CD4-positive, alpha-beta T cell treated with Interleukin-10 for 1 hour (primary cell): ENCODE results near the gene ANKRD13C.

Source experiments
- DNase-seq: peaks from one replicate; pipeline ENCODE4 v3.0.0-alpha.2; 2020

ANKRD13C gene

DNA sequence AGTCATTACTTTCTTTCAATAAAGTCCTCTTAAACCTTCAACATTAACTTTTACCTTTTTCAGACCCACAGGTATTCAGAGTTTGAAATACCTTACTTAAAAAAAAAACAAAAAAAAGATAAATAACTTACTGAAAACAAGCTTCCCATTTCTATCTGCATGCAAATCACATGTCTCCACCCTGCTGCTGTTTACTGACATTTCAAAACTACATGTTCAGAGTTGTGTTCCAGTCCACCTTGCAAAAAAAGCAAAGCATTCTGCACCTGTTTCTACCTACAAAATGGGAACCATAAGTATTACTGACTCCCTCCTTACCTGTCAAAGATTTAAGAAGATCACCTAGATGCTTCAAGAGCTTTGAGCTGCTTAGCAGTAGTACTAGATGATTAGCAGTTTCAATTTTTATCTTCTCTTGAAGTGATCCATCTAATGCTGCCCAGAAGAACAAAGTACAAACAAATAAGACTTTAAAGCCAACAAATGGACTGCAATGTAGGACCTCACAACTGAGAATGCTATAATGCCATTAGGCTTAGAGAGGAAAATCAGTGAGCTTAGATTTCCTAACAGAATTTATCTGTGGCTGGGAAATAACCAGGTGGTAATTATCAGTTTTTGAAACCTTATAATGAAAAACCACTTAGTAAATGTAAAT is 61.2 kb downstream of the ANKRD13C start:
- DNase-seq, result no peak

GRCh38 chr1:70290218-70290617 is 64.3 kb downstream of the ANKRD13C start:
- DNase-seq, result no peak

- no peak for DNase-seq
Measured at GRCh38 chr1:70288166-70288565, 66.4 kb downstream of the ANKRD13C start.

GRCh38 chr1:70286453-70286852 is 68.1 kb downstream of the ANKRD13C start:
- no peak for DNase-seq

DNA sequence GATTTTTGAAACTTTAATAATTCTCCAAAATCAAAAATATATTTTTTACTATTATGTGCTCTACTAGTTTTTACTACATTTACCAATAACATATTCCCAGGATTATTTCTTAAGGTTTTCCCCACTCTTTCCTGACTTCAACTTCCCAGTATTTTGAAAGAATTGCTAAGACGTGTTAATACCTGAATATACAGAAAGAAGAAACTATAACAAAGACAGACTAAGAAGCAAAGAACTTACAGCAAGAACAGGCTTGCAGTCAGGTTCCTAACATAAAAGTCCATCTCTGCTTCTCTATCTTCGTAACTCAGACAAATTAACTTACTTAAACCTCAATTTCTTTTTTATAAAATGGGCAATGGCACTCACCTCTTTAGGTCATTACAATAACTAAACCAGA is 70.2 kb downstream of the ANKRD13C start:
- no peak for DNase-seq

GRCh38 chr1:70278710-70279109 is 75.8 kb downstream of the ANKRD13C start:
- no peak for DNase-seq

DNA sequence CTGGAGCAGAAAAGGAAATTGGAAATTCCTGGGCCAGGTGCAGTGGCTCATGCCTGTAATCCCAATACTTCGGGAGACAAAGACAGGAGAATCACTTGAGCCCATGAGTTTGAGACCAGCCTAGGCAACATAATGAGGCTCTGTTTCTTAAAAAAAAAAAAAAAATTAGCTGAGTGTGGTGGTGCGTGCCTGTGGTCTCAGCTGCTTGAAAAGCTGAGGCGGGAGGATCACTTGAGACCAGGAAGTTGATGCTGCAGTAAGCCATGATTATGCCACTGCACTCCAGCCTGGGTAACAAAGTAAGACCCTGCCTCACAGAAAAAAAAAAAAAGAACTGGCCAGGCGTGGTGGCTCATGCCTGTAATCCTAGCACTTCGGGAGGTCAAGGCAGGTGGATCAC is 76.6 kb downstream of the ANKRD13C start:
- no peak for DNase-seq

DNA sequence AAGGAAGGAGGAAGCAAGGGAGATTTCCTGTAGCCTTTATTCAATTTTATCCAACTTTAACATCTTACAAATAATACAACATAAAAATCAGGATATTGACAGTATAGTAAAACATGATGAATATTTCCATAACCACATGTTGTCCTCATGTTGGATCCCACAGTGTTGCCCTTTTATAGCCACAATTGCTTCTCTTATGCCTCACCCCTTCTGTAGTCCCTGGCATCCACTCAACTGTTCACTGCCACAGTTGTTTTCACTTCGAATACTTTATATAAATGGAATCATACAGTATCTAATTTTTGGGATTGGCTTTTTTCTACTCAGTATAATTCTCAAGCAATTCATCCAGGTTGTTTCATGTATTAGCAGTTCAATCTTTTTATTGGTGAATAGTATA is 88.6 kb downstream of the ANKRD13C start:
- no peak for DNase-seq

- DNase-seq, result no peak
Measured at GRCh38 chr1:70264839-70265238, 89.7 kb downstream of the ANKRD13C start.

- no peak for DNase-seq
Measured at GRCh38 chr1:70256664-70257063, 97.9 kb downstream of the ANKRD13C start.

DNA sequence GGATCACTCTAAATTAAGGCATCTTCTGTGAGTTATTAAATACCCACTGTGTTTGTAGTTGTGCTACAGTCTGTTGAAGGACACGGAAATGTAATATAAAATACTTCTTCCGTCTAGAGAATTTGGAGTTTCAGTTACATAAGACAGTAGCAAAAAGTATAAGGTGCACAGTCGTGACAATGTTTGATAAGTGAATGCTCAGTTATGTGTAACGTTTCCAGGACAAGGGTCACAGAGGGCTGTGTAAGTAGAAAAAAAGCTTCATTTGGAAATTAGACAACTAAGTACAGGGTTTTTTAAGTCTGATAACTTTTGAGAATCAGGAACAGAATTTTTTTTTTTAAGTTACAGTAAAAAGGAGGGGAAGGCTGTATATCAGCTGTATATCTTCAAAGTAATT is 105.8 kb downstream of the ANKRD13C start:
- no peak for DNase-seq

DNA sequence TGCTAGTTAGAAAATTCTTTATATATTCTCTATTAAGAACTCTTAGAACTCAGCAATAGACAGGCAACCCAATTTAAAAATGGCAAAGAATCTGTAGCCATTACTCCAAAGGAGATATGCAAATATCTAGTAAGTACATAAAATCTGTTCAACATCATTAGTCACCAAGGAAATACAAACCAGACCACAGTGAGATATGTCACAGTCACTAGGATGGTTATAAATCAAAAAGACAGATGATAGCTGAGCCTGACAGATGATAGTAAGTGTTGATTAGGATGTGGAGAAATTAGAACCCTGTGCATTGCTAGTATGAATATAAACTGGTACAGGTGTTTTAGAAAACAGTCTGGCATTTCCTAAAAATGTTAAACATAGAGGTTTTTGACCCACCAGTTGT is 106.8 kb downstream of the ANKRD13C start:
- no peak for DNase-seq

DNA sequence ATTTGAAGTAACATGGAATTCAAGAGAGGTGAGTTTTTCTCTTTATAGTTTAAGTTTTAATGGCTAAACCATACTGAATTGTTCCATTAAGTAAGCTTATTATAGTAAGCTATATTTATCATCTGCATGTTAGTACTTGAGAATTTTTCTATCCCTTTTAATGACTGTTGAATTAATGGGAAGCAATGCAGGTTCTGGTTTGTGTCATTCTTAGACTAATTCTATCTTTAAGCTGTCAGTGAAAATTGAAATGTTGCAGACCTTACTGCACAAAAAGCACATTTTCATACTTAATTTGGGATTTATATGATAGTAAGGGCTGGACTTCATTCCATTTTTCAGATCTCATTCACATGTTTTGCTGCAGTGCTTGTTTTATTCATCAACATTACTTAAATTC is 107.4 kb downstream of the ANKRD13C start:
- no peak for DNase-seq

DNA sequence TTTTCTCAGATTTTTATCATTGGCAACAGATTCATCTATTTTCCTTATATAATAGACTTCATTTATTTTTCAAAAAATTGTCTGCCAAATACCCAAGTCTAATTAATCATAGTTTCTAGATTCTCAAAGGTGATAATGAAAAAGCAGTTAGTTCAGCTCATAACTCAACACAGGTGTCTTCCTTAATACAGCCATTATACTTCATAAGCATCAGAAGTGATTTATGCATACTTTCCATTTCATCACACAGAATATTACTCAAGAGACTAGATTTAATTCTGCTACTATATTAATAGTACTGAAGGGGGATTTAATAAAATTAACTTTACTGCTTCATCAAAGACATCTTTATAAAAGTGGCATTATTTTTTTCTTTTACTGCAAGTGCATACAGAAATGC is 114.6 kb downstream of the ANKRD13C start:
- DNase-seq, result no peak

DNA sequence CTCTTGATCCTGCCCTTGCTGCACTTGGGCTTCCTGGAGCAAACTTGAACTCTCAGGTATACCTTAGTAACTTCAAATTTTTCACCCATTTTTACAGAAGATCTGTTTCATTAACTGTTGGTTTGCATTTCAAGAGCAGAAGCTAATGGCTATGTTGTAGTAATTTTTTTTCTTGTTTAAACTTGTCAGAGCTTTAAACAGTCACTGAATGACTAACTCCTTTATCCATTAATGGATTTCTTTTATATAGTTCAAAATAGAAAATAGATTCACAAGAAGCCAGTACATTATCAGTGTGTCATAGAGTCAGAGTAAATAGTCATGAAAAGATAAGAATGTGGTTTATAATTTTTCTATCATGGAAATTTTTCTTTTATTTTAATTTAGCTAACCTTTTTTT is 119.8 kb downstream of the ANKRD13C start:
- no peak for DNase-seq

DNA sequence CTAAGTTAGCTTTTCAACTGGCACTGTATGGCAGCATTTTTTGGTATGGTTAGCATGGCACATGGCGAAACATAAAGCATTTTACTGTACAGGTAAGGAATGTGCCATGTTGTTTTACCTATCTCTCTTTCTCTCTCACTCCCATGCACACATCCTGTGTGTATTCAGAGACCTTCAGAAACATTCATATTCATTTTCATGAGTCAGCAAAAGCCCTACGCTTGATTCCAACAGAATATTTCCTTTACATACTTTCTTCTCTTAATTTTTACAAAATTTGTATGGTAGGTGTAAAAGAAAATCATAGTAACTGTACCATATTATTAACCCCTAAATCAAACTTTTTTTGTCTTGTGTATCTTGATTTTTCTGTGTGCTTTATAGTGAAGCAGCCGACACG is 123.0 kb downstream of the ANKRD13C start:
- no peak for DNase-seq

- DNase-seq, result no peak
Measured at GRCh38 chr1:70228670-70229069, 125.9 kb downstream of the ANKRD13C start.

GRCh38 chr1:70227439-70227838 is 127.1 kb downstream of the ANKRD13C start:
- DNase-seq, result peak; percentile 11

GRCh38 chr1:70224954-70225353 is 129.6 kb downstream of the ANKRD13C start:
- no peak for DNase-seq

DNA sequence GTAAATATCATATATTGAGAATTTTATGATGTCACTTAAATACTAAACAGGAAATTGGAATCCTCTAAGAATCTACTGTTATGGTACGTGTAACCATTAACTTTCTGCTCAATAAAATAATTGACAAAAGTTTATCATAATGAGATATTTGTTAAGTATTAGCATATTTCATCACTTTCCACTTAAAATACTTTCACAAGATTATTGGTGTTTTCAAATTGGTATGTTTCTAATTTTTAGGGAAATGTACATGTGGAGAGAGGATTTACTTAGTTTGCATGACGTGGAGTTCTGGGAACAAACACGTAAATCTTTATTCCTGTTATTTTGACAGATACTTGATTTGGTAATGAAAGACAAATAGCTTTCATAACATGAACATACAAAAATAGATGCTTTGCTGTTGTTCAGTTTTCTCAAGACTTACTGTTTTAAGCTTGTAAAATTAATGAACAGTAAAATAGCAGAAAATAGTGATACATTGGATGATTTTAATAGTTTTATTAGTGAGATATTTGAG is 131.7 kb downstream of the ANKRD13C start:
- no peak for DNase-seq

DNA sequence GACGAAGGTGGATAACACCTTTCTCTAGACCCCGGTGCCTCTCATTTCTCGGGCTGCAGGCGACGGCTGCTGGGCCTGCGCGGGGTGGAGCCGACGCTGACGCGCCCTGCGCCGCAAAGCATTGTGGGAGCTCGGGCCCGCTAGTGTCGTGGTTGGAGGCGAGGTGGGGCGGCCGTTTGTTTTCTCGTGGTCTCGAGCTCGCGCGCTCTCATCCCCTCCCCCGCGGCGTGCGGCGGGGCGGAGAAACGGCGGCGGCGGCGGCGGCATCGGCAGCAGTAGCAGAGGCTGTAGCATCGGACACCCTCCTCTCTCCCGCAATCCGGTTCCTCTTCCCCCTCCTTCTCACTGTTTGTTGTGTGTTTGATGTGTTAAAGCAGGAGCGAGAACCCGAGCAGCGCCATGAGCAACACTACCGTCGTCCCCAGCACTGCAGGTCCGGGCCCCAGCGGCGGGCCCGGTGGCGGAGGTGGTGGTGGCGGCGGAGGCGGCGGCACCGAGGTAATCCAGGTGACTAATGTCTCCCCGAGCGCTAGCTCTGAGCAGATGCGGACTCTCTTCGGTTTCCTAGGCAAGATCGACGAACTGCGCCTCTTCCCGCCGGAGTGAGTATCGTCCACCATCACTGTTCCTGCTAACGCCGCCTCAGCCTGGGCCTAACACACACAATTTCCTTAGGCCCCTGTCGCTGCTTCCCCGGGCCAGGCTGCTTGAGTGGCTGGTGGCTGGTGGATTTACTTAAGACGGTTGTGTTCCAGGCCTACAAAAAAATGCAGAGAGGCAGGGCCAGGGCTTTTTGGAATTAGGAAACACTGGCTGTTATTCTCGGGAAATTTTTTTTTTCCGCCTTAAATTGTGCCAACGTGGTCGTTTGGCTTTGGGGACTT is 133.0 kb downstream of the ANKRD13C start, which contains the start of gene SRSF11:
Gene SRSF11, plus strand, starts transcription at position 143 of the 884 bp plus-strand sequence. Its CDS starts 257 bp downstream, at position 400.
- peak; percentile 97 for DNase-seq

GRCh38 chr1:70220517-70221237 is 133.8 kb downstream of the ANKRD13C start:
- DNase-seq, result no peak

DNA sequence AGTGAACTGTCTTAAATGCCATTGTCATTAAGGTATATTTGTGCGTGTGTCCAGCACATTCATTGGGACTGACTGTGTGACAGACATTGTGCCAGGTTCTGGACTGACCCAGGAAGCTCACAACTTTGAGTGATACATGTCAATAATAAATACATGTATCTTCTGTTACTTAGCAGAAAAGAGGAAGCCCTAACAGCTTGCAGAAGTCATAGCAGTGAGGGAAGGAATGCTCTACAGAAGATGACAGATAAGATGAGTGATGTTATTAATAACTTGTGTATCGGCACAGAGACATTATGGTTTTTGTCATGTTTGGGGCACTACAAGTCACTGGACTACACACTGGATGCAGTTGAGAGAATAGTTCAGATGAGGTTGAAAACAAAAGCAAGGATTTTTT is 134.5 kb downstream of the ANKRD13C start:
- DNase-seq, result no peak
